LNCaP clone FGC (cell line): Measurements from ENCODE around the gene NOS1.
A peak's percentile ranks its signal among the peaks of the same experiment; 100 is the strongest.

Experiments
- DNase-seq: peaks from one replicate; pipeline ENCODE4 v3.0.0-alpha.2; 2011; ENCODE audit warnings: low read depth
- H3K4me3 ChIP-seq: 2 replicates; pipeline ENCODE4 v1.5.1; 2011; ENCODE audit warnings: mild to moderate bottlenecking, low read depth, low read length, control low read depth
- TF ChIP-seq, protein P1 (sequence below): IDR thresholded peaks from 2 replicates; pipeline ENCODE4 v1.5.1; 2012; ENCODE audit warnings: mild to moderate bottlenecking; ENCODE audit not compliant: control insufficient read depth, insufficient read depth; ENCODE audit errors: extremely low read depth

Gene NOS1

DNA sequence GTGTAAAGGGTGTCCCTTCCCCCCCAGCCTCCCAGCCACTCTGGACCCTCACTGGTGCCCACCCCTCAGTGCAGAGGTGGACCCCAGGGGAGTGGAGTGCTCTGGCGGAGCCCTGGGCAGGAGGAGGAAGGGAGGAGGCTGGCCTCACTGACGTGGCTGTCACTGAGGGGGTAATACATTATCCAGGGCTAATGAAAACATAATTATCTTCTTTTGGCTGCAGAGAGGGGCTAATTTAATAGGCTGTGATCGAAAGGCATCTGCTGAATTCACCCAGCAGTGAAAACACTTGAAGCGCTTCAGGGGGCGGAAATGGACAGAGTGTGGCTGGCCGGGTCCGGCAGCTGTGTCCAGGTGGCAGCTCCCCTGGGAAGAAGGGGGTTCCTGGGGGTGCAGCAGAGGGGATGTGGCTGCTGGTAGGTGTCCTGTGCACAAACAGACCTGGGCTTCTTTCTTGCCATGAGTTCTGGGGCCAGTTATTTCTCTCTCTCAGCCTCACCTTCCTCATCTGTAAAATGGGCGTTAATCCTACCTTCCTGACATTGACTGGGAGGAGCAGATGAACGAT is 3.7 kb upstream of the NOS1 start:
- H3K4me3 ChIP-seq, result no peak overlapping the region
- DNase-seq, result no peak
- TF ChIP-seq, protein P1, sequence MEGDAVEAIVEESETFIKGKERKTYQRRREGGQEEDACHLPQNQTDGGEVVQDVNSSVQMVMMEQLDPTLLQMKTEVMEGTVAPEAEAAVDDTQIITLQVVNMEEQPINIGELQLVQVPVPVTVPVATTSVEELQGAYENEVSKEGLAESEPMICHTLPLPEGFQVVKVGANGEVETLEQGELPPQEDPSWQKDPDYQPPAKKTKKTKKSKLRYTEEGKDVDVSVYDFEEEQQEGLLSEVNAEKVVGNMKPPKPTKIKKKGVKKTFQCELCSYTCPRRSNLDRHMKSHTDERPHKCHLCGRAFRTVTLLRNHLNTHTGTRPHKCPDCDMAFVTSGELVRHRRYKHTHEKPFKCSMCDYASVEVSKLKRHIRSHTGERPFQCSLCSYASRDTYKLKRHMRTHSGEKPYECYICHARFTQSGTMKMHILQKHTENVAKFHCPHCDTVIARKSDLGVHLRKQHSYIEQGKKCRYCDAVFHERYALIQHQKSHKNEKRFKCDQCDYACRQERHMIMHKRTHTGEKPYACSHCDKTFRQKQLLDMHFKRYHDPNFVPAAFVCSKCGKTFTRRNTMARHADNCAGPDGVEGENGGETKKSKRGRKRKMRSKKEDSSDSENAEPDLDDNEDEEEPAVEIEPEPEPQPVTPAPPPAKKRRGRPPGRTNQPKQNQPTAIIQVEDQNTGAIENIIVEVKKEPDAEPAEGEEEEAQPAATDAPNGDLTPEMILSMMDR, result no peak

DNA sequence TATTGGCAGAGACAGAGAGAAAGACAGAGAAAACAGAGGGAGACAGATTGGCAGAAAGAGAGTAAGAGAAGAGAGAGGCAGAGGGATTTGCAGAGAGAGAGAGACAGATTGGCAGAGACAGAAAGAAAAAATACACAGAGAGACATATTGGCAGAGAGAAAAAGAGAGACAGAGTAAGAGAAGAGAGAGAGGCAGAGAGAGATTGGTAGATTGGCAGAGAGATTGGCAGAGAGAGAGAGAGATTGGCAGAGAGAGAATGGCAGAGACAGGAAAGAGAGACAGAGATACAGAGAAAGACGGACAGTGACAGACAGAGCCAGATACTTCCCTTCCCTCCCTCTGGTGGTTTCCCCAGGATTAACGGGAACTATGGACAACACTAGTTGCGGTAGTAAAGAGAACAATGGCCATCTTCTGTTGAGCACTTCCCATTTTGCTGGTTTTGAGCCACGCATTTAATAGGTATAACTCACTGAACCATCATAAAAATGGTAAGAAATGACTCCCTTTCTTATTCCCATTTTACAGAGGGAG is 2.6 kb upstream of the NOS1 start:
- TF ChIP-seq, protein P1, result peak; percentile 48
- H3K4me3 ChIP-seq, result no peak overlapping the region
- DNase-seq, result no peak

DNA sequence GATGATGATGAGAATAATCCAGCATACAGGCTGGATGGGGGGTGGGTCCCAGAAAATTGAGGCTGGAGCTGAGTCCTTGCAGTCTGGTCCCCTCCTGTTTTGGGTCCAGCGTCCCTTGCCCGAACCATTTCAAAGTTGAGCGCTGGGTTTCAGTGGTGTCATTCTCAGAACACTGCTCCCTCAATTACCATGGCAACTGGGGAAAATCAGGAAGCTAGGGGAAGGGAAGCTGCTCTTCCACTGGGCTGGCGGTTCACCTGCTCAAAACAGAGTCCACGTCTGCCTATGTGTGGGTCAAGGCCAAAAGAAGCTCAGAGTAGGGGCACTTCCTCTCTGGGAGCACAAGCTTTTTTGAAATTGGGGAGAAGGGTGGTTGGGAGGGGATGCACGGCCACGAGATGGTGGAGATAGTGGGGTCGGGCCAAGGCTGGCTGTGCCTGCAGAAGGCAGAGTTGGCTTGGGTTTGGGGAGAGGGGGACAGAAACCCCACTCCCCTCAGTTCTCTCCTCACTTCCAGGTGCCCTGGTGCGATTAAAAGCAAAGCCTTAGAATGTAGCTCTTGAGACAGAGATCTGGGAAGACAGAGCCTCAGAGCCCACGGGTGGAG is 1.7 kb upstream of the NOS1 start:
- TF ChIP-seq, protein P1, result no peak
- no peak overlapping the region for H3K4me3 ChIP-seq
- DNase-seq, result no peak

DNA sequence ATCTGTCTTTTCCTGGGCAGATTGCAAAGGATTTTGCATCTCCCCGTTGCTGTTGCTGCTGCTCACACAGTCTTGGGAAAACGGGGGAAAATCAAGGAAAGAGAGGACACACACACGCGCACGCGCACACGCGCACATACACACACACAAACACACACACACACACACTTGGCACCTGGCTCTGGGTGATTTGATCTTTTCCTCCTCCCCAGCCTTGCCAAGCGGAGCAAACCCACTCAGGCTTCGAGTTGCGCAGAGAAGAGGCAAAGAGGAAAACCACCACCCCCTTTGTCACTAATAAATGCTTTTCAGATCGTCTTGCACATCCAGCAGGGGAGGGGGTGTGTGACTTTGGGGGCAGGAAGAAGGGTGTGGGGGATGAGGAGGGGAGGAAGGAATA is 965 bp upstream of the NOS1 start:
- TF ChIP-seq, protein P1, result no peak
- H3K4me3 ChIP-seq, result no peak overlapping the region
- DNase-seq, result no peak

DNA sequence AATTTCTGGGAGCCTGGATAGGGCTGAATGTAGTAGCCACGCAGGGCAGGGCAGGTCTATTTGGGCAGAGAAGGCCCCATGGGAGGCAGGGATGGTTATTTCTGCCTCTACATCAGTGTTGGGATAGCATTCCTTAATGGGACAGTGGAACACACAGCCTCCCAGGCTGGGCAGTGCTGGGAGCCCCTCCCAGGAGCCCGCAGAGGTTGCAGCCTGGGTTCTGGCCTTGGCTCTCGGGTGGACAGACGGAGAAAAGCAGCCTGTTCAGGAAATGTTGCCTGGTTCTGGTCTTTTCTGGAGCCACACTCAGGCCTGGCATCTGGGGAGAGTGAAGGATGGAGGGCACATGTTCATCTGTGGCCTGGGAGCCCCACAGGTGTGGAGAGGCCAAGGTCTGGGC is 479 bp upstream of the NOS1 start:
- DNase-seq, result no peak
- TF ChIP-seq, protein P1, result no peak
- H3K4me3 ChIP-seq, result no peak overlapping the region

DNA sequence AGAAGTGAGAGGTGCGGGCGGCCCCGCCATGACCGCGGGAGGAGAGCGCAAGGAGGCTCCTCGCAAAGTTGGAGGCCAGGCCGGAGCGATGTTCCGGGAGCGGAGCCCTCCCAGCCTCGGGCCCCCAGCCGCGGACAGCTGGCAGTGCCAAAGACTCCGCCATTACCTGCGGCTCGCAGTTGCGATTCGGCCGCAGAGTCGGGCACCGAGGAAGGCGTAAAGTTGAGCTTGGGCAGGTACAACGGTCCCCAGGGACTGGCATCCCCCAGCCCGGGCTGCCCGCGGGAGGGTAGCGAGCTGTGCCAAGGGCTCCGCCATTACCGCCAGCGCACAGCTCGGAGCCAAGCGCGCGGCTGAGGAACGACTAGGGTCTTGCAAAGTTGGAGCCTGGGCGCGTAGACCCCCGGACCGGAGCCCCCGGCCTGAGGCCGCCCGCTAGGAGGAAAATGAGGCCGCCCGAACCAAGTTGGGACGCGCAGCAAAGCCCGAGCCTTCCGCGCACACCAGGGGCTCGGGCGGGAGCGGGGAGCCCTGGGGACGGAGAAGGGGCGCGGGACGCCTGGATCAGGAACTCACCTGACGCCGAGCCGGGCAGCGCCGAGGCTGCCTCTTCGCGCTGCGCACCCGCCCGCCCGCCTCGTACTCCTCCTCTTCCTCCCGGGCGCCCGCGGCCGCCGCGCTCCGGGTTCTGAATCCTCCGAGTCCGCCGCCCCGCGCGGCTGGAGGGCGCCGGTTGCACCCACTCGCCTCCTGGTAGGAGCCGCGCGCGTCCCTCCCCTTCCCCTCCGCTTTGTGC is 677 bp downstream of the NOS1 start:
- TF ChIP-seq, protein P1, result no peak
- H3K4me3 ChIP-seq, result no peak overlapping the region
- no peak for DNase-seq
